CD4-positive, alpha-beta T cell treated with Interleukin-12 subunit alpha and Interleukin-12 subunit beta, for 1 hour (primary cell): Measurements from ENCODE around the gene CTH.
"Not testable (repeated sequence)": the region's sequence is repeated elsewhere in the genome, so short reads cannot be mapped to it uniquely, and the experiment has no call there.

Experiments
- DNase-seq: peaks from one replicate; pipeline ENCODE4 v3.0.0-alpha.2; 2020

Gene CTH

GRCh38 chr1:70411360-70411844 lies 334 bp downstream of the CTH start:
- no peak for DNase-seq

GRCh38 chr1:70415882-70416281 lies 4.8 kb downstream of the CTH start:
- no peak for DNase-seq

GRCh38 chr1:70418973-70419734 lies 8.1 kb downstream of the CTH start:
- not testable (repeated sequence) for DNase-seq

GRCh38 chr1:70420320-70420719 lies 9.3 kb downstream of the CTH start:
- no peak for DNase-seq

GRCh38 chr1:70426154-70427131 lies 15.4 kb downstream of the CTH start:
- DNase-seq: no peak

GRCh38 chr1:70427976-70428375 lies 16.9 kb downstream of the CTH start:
- no peak for DNase-seq

- no peak for DNase-seq
These were observed 18.2 kb downstream of the CTH start for GRCh38 chr1:70429219-70429618.

GRCh38 chr1:70429757-70430156 lies 18.7 kb downstream of the CTH start:
- no peak for DNase-seq

- no peak for DNase-seq
These were observed 20.2 kb downstream of the CTH start for GRCh38 chr1:70431317-70431716.

- no peak for DNase-seq
These were observed 20.8 kb downstream of the CTH start for GRCh38 chr1:70431874-70432273.

GRCh38 chr1:70434253-70434859 lies 23.3 kb downstream of the CTH start:
- DNase-seq: no peak

GRCh38 chr1:70436622-70437251 lies 25.7 kb downstream of the CTH start:
- no peak for DNase-seq

- no peak for DNase-seq
These were observed 27.5 kb downstream of the CTH start for GRCh38 chr1:70438529-70438928.

- DNase-seq: no peak
These were observed 29.7 kb downstream of the CTH start for GRCh38 chr1:70440642-70441391.

GRCh38 chr1:70441392-70442035 lies 30.4 kb downstream of the CTH start:
- no peak for DNase-seq

GRCh38 chr1:70442490-70442889 lies 31.4 kb downstream of the CTH start:
- DNase-seq: no peak

GRCh38 chr1:70443739-70444138 lies 32.7 kb downstream of the CTH start:
- no peak for DNase-seq

- DNase-seq: no peak
These were observed 38.0 kb downstream of the CTH start for GRCh38 chr1:70449049-70449448.

- not testable (repeated sequence) for DNase-seq
These were observed 41.3 kb downstream of the CTH start for GRCh38 chr1:70452164-70452939.

- DNase-seq: no peak
These were observed 44.2 kb downstream of the CTH start for GRCh38 chr1:70455291-70455690.

GRCh38 chr1:70458131-70458530 lies 47.1 kb downstream of the CTH start:
- no peak for DNase-seq
